Mesothelial cell of epicardium (in vitro differentiated cells): Measurements from ENCODE around the gene PRKG1. TPM values are rescaled to one million over a fixed set of nuclear protein-coding genes. Genes with fewer than 3 reads are reported as not detected.

ENCODE experiments used
- DNase-seq, 2 experiments: peaks; one replicate each; pipeline ENCODE4 v3.0.0; 2021; ENCODE audit warnings: low spot score in 2 of 2; ENCODE audit not compliant: unreplicated experiment in 2 of 2
- H3K27ac Mint-ChIP-seq: 2 replicates; pipeline ENCODE4 v1.8.0; 2021; ENCODE audit warnings: mixed read lengths
- H3K27me3 Mint-ChIP-seq: 2 replicates; pipeline ENCODE4 v1.8.0; 2021; ENCODE audit warnings: low read depth, mixed read lengths
- H3K36me3 Mint-ChIP-seq: 2 replicates; pipeline ENCODE4 v1.8.0; 2021; ENCODE audit warnings: mixed read lengths
- H3K4me1 Mint-ChIP-seq: 2 replicates; pipeline ENCODE4 v1.8.0; 2021; ENCODE audit warnings: mixed read lengths
- H3K4me3 Mint-ChIP-seq: 2 replicates; pipeline ENCODE4 v1.8.0; 2021; ENCODE audit warnings: mild to moderate bottlenecking, moderate library complexity, mixed read lengths
- H3K9me3 Mint-ChIP-seq: 2 replicates; pipeline ENCODE4 v1.8.0; 2021; ENCODE audit warnings: mixed read lengths
- total RNA-seq: library from RNA; stranded (reverse); gene quantifications from 3 replicates; pipeline ENCODE4 v1.2.1, GENCODE V29; 2021
- TF ChIP-seq, protein P1 (sequence below): fragments of 200-600 bp; sonication (generic); IDR thresholded peaks from one replicate; pipeline ENCODE4 v1.5.0; 2021; ENCODE audit warnings: antibody characterized with exemption; ENCODE audit not compliant: unreplicated experiment

Gene PRKG1
- total RNA-seq, 1 donor from 2014 or later: 37.0 TPM

DNA sequence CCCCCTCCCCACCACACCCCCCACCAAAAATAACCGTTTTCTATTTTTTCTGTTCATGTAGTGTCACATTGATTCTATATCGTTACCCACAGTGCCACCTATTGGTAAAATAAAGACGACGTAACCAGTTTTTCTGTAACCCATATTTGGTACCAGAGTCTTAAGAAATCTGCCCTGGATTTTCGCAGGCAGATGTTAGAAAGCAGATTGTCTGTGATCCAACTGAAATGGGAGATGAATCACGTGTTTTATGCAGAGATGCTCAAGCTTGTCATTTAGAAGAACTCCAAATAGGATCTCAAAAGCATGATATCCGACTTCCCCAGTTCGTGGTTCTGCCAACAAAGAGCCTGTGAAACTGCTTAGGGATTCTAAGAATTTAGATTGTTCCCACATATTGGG, 886.2 kb downstream of the PRKG1 start:
- Mint-ChIP-seq H3K36me3 (no peaks in the 10 kb centered on the region), H3K4me1 (peaks cover 5% of the 10 kb centered on the region), H3K27ac (no peak overlapping the region), H3K4me3 (no peak overlapping the region), H3K27me3 (no peaks in the 10 kb centered on the region), H3K9me3 (peaks cover 7% of the 10 kb centered on the region)
- no peak for DNase-seq
- TF ChIP-seq, protein P1, sequence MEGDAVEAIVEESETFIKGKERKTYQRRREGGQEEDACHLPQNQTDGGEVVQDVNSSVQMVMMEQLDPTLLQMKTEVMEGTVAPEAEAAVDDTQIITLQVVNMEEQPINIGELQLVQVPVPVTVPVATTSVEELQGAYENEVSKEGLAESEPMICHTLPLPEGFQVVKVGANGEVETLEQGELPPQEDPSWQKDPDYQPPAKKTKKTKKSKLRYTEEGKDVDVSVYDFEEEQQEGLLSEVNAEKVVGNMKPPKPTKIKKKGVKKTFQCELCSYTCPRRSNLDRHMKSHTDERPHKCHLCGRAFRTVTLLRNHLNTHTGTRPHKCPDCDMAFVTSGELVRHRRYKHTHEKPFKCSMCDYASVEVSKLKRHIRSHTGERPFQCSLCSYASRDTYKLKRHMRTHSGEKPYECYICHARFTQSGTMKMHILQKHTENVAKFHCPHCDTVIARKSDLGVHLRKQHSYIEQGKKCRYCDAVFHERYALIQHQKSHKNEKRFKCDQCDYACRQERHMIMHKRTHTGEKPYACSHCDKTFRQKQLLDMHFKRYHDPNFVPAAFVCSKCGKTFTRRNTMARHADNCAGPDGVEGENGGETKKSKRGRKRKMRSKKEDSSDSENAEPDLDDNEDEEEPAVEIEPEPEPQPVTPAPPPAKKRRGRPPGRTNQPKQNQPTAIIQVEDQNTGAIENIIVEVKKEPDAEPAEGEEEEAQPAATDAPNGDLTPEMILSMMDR: peak; percentile 73

DNA sequence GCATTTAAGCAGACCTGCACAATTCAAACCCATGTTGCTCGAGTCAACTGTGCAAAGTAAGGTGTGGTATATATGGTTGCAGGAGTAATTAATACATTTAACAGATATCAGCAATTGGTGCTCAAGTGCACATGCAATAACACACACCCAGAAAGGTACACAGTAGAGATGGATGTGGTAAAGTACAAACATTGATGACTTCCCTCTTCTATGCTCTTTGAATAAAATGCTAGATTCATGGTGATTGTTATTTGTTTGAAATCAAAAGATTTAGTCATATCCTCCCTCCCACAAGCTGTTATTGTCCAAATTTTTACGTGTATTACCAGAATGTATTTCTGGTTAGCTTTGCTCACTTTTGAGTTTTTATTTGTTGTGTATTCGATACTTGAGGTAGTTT, 887.1 kb downstream of the PRKG1 start:
- DNase-seq: no peak
- TF ChIP-seq, protein P1: no peak
- no peak overlapping the region for H3K27ac Mint-ChIP-seq
- H3K4me3 Mint-ChIP-seq: no peak overlapping the region
- peaks cover 7% of the 10 kb centered on the region for H3K9me3 Mint-ChIP-seq
- H3K27me3 Mint-ChIP-seq: no peaks in the 10 kb centered on the region
- H3K36me3 Mint-ChIP-seq: no peaks in the 10 kb centered on the region
- peaks cover 2% of the 10 kb centered on the region for H3K4me1 Mint-ChIP-seq

DNA sequence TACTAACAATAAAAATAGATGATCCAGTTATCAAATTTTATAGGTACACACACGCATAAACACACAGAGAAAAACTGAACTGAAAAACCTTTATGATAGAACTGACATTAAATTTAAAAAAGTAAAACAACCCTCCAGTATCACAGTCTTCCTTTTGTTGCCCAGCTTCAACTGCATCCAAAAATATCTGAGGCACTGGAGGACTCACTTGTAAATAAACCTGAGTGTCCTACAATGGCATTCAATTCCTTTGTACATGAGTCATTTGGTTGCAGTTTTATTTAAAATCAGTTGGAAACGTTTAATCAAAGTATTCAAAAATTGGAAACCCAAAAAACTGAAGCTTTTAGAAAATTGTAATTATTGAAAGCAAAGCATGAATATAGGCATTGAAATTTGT, 890.3 kb downstream of the PRKG1 start:
- TF ChIP-seq, protein P1: no peak
- DNase-seq: no peak
- H3K4me1 Mint-ChIP-seq: no peaks in the 10 kb centered on the region
- peaks cover 4% of the 10 kb centered on the region for H3K36me3 Mint-ChIP-seq
- no peaks in the 10 kb centered on the region for H3K27me3 Mint-ChIP-seq
- no peak overlapping the region for H3K27ac Mint-ChIP-seq
- H3K4me3 Mint-ChIP-seq: no peak overlapping the region
- H3K9me3 Mint-ChIP-seq: peaks cover 11% of the 10 kb centered on the region

DNA sequence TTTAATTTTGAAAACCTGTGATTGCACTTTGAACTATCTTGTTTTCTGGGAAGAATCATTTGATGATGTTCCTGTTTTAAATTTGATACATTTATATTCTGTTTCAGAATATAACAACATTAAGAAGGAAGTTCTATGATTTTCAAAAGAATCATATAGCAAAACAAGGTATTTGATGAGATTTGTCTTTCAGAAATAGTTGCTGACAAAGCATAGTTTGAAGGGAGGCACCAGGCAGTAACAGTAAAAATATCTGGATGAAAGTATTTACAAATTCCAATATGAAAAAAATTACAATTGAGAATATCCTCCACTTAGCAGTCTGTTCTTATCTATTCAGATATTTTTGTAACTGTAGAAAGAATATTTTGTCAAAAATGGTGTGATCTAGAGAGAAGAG, 891.2 kb downstream of the PRKG1 start:
- Mint-ChIP-seq H3K4me3 (no peak overlapping the region), H3K4me1 (no peaks in the 10 kb centered on the region), H3K9me3 (peaks cover 11% of the 10 kb centered on the region), H3K36me3 (peaks cover 4% of the 10 kb centered on the region), H3K27me3 (no peaks in the 10 kb centered on the region), H3K27ac (no peak overlapping the region)
- TF ChIP-seq, protein P1: no peak
- no peak for DNase-seq

DNA sequence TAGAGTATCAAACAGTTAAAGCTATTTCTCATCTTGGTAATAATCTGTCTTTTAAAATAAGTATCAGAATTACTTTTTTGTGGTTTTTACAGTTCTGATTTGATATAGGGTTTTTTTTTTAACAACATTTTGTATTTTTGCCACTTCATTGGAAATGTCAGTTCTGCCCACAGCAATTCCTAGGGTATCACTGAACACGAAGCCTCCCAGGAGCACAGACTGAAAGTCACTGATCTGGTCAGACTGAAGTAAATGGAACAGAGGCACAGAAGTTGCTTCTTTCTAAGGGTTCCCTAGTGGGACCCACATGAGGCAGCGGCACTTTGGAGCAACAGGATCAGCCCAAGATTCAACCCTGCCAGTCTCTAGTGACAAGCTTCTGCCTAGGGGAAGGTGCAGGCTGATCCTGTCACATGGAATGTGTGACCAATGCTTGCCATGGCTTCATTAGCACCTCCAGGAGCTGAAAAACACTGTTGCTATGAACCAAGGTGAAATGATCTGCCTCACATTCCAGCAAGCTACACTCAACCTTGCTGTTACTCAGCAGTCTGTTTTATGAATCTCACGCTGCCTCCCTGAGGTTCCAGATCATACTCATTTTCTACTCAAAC, 898.6 kb downstream of the PRKG1 start:
- H3K36me3 Mint-ChIP-seq: peaks cover under 1% of the 10 kb centered on the region
- TF ChIP-seq, protein P1: no peak
- H3K9me3 Mint-ChIP-seq: peaks cover 12% of the 10 kb centered on the region
- H3K4me1 Mint-ChIP-seq: no peaks in the 10 kb centered on the region
- H3K4me3 Mint-ChIP-seq: no peak overlapping the region
- no peak overlapping the region for H3K27ac Mint-ChIP-seq
- no peaks in the 10 kb centered on the region for H3K27me3 Mint-ChIP-seq
- no peak for DNase-seq

DNA sequence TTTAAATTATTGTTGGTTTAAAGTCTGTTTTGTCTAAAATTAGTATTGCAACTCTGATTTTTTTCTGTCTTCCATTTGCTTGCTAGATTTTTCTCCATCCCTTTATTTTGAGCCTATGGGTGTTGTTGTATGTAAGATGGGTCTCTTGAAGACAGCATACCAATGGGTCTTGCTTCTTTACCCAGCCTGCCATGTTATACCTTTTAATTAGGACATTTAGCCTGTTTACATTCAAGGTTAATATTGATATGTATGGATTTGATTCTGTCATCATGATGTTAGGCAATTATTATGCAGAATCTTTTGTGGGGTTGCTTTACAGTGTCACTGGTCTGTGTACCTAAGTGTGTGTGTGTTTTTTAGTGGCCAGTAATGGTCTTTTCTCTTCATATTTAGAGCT, 906.5 kb downstream of the PRKG1 start:
- Mint-ChIP-seq H3K4me3 (no peak overlapping the region), H3K9me3 (peaks cover 43% of the 10 kb centered on the region), H3K4me1 (peaks cover 5% of the 10 kb centered on the region), H3K27me3 (no peaks in the 10 kb centered on the region), H3K36me3 (peaks cover 17% of the 10 kb centered on the region), H3K27ac (no peak overlapping the region)
- TF ChIP-seq, protein P1: no peak
- DNase-seq: no peak
